Measurements from ENCODE around the gene PDGFA.

PDGFA gene

GRCh38 chr7:450036-450435, 69.6 kb downstream of the PDGFA start:
- H3K4me3 ChIP-seq (ENCODE audit: low read depth, low read length) = no peak overlapping the region

GRCh38 chr7:449324-450019, 70.2 kb downstream of the PDGFA start:
- H3K4me3 ChIP-seq (ENCODE audit: low read depth, low read length) = no peak overlapping the region

- no peak overlapping the region for H3K4me3 ChIP-seq (ENCODE audit: low read depth, low read length)
These were observed 72.1 kb downstream of the PDGFA start for GRCh38 chr7:447523-447922.
